HK-2 (cell line): Measurements from ENCODE around the gene GPC6.

ENCODE experiments used
- DNase-seq: peaks from one replicate; pipeline ENCODE4 v3.0.0-alpha.2; 2018; ENCODE audit not compliant: unreplicated experiment

GPC6 gene

GRCh38 chr13:94345374-94346195 lies 1119.0 kb downstream of the GPC6 start:
- DNase-seq = no peak

- no peak for DNase-seq
Measured at GRCh38 chr13:94346261-94347019, 1119.8 kb downstream of the GPC6 start.

GRCh38 chr13:94351292-94351990 lies 1124.8 kb downstream of the GPC6 start:
- no peak for DNase-seq

GRCh38 chr13:94352057-94352456 lies 1125.5 kb downstream of the GPC6 start:
- no peak for DNase-seq

GRCh38 chr13:94353167-94353710 lies 1126.6 kb downstream of the GPC6 start:
- no peak for DNase-seq

- DNase-seq = no peak
Measured at GRCh38 chr13:94359875-94360274, 1133.3 kb downstream of the GPC6 start.

GRCh38 chr13:94362411-94362909 lies 1135.9 kb downstream of the GPC6 start:
- peak; percentile 50 for DNase-seq

GRCh38 chr13:94366677-94367076 lies 1140.1 kb downstream of the GPC6 start:
- DNase-seq = no peak

- no peak for DNase-seq
Measured at GRCh38 chr13:94369972-94370436, 1143.4 kb downstream of the GPC6 start.

- no peak for DNase-seq
Measured at GRCh38 chr13:94371855-94372254, 1145.2 kb downstream of the GPC6 start.

- DNase-seq = no peak
Measured at GRCh38 chr13:94382517-94382916, 1155.9 kb downstream of the GPC6 start.

GRCh38 chr13:94382960-94383359 lies 1156.4 kb downstream of the GPC6 start:
- DNase-seq = no peak

GRCh38 chr13:94384231-94384905 lies 1157.8 kb downstream of the GPC6 start:
- no peak for DNase-seq

GRCh38 chr13:94387047-94387446 lies 1160.4 kb downstream of the GPC6 start:
- DNase-seq = no peak

- DNase-seq = no peak
Measured at GRCh38 chr13:94389604-94390351, 1163.2 kb downstream of the GPC6 start.

GRCh38 chr13:94390881-94391280 lies 1164.3 kb downstream of the GPC6 start:
- no peak for DNase-seq

- DNase-seq = no peak
Measured at GRCh38 chr13:94394723-94395122, 1168.1 kb downstream of the GPC6 start.

GRCh38 chr13:94395860-94396259 lies 1169.3 kb downstream of the GPC6 start:
- DNase-seq = no peak

- no peak for DNase-seq
Measured at GRCh38 chr13:94399812-94400211, 1173.2 kb downstream of the GPC6 start.

GRCh38 chr13:94400874-94401273 lies 1174.3 kb downstream of the GPC6 start:
- no peak for DNase-seq
